Inflammatory macrophage treated with lipopolysaccharide for 4 hours (primary cell): Measurements from ENCODE around the gene NDUFS5.
"Not testable (repeated sequence)": the region's sequence is repeated elsewhere in the genome, so short reads cannot be mapped to it uniquely, and the experiment has no call there.

Experiments
- DNase-seq: peaks from one replicate; pipeline ENCODE4 v3.0.0-alpha.2; 2020

The NDUFS5 gene

GRCh38 chr1:39016604-39017171 is 9.5 kb upstream of the NDUFS5 start:
- no peak for DNase-seq

GRCh38 chr1:39017266-39017665 is 8.9 kb upstream of the NDUFS5 start:
- no peak for DNase-seq

- not testable (repeated sequence) for DNase-seq
Observed at GRCh38 chr1:39020494-39020893, 5.7 kb upstream of the NDUFS5 start.

- DNase-seq, result no peak
Observed at GRCh38 chr1:39021426-39021825, 4.7 kb upstream of the NDUFS5 start.

- no peak for DNase-seq
Observed at GRCh38 chr1:39023140-39023539, 3.0 kb upstream of the NDUFS5 start.

- DNase-seq, result no peak
Observed at GRCh38 chr1:39026866-39027507, 837 bp downstream of the NDUFS5 start.

GRCh38 chr1:39034114-39034654 is 8.0 kb downstream of the NDUFS5 start:
- DNase-seq, result no peak

GRCh38 chr1:39036678-39037077 is 10.5 kb downstream of the NDUFS5 start:
- no peak for DNase-seq

GRCh38 chr1:39043513-39043912 is 17.4 kb downstream of the NDUFS5 start:
- peak; percentile 18 for DNase-seq

GRCh38 chr1:39044762-39045161 is 18.6 kb downstream of the NDUFS5 start:
- DNase-seq, result peak; percentile 70

GRCh38 chr1:39045231-39045630 is 19.1 kb downstream of the NDUFS5 start:
- no peak for DNase-seq

- no peak for DNase-seq
Observed at GRCh38 chr1:39046613-39047210, 20.6 kb downstream of the NDUFS5 start.

GRCh38 chr1:39047374-39048229 is 21.5 kb downstream of the NDUFS5 start:
- DNase-seq, result peak; percentile 47

GRCh38 chr1:39048745-39049370 is 22.7 kb downstream of the NDUFS5 start:
- DNase-seq, result no peak

GRCh38 chr1:39050001-39050400 is 23.9 kb downstream of the NDUFS5 start:
- no peak for DNase-seq

- not testable (repeated sequence) for DNase-seq
Observed at GRCh38 chr1:39051193-39051850, 25.2 kb downstream of the NDUFS5 start.

- no peak for DNase-seq
Observed at GRCh38 chr1:39051956-39052355, 25.8 kb downstream of the NDUFS5 start.

GRCh38 chr1:39055213-39055710 is 29.1 kb downstream of the NDUFS5 start:
- not testable (repeated sequence) for DNase-seq

- DNase-seq, result not testable (repeated sequence)
Observed at GRCh38 chr1:39061516-39061915, 35.4 kb downstream of the NDUFS5 start.

GRCh38 chr1:39061951-39062350 is 35.8 kb downstream of the NDUFS5 start:
- DNase-seq, result no peak

- DNase-seq, result no peak
Observed at GRCh38 chr1:39063191-39063590, 37.0 kb downstream of the NDUFS5 start.

- DNase-seq, result peak; percentile 47
Observed at GRCh38 chr1:39063775-39064174, 37.6 kb downstream of the NDUFS5 start.
